H1 (cell line): ENCODE measurements around the gene PFDN4. TPM values are rescaled to one million over a fixed set of nuclear protein-coding genes. Genes with fewer than 3 reads are reported as not detected.

ENCODE experiments used
- CTCF ChIA-PET: fragments of 300-600 bp; sonication (Branson Sonifier 250); formaldehyde crosslinking; loops from one replicate; lab custom pipeline; 2021; ENCODE audit not compliant: partially characterized antibody; lab: Charles Lee
- POLR2A ChIA-PET: fragments of 300-600 bp; sonication (Branson Sonifier 250); formaldehyde crosslinking; loops from one replicate; lab custom pipeline; 2021; ENCODE audit warnings: inconsistent platforms; ENCODE audit not compliant: partially characterized antibody; lab: Charles Lee
- DNase-seq, 2 experiments: peaks; one replicate each; pipeline versions ENCODE4 v3.0.0 to v3.0.0-alpha.2; 2010 to 2022; ENCODE audit warnings: low spot score in 2 of 2, low read depth in 1 of 2, mixed read lengths in 1 of 2
- FAIRE-seq: peaks from 2 replicates; lab custom pipeline; 2011; peaks lifted over from hg19 to GRCh38; lab: Jason Lieb, UNC
- H2AFZ ChIP-seq: 2 replicates; pipeline ENCODE4 v1.8.1; 2012; ENCODE audit warnings: low read length, inconsistent platforms
- H2AK5ac ChIP-seq: 2 replicates; pipeline ENCODE4 v1.6.1; 2013; ENCODE audit warnings: low read depth, low read length
- H2BK120ac ChIP-seq: replicated peaks from 2 replicates; pipeline ENCODE3; 2013; ENCODE audit warnings: low read depth, low read length, inconsistent platforms
- H2BK12ac ChIP-seq: 2 replicates; pipeline ENCODE4 v1.6.1; 2013; ENCODE audit warnings: low read depth, low read length
- H2BK15ac ChIP-seq: 2 replicates; pipeline ENCODE4 v1.6.1; 2013; ENCODE audit warnings: low read length
- H2BK20ac ChIP-seq: 2 replicates; pipeline ENCODE4 v1.6.1; 2013; ENCODE audit warnings: low read length
- H2BK5ac ChIP-seq: 2 replicates; pipeline ENCODE4 v1.6.1; 2013; ENCODE audit warnings: low read depth, low read length
- H3K14ac ChIP-seq: 2 replicates; pipeline ENCODE4 v1.6.1; 2013; ENCODE audit warnings: inconsistent platforms; ENCODE audit not compliant: insufficient read length
- H3K18ac ChIP-seq: 2 replicates; pipeline ENCODE4 v1.6.1; 2013; ENCODE audit warnings: low read length; ENCODE audit errors: extremely low read depth
- H3K23ac ChIP-seq: 2 replicates; pipeline ENCODE4 v1.6.1; 2013; ENCODE audit warnings: inconsistent platforms; ENCODE audit not compliant: insufficient read length
- H3K23me2 ChIP-seq: 2 replicates; pipeline ENCODE4 v1.6.1; 2013; ENCODE audit warnings: low read depth, low read length
- H3K27ac ChIP-seq: 2 replicates; pipeline ENCODE4 v1.6.1; 2011; ENCODE audit warnings: low read depth, low read length, inconsistent platforms
- H3K27me3 ChIP-seq, 4 experiments: replicated peaks in 1 of 4; 1 replicate in 1 of 4; 2 replicates in 3 of 4; pipeline versions ENCODE4 v1.6.1 to v1.8.1; 2011 to 2013; ENCODE audit warnings: low read length in 3 of 4, mild to moderate bottlenecking in 3 of 4, inconsistent platforms in 2 of 4, mixed read lengths in 2 of 4, moderate library complexity in 1 of 4; ENCODE audit not compliant: control insufficient read depth in 3 of 4, insufficient read depth in 3 of 4; ENCODE audit errors: extremely low read depth in 1 of 4
- H3K36me3 ChIP-seq, 4 experiments: 2 replicates each; pipeline versions ENCODE4 v1.6.1 to v1.8.1; 2011 to 2013; ENCODE audit warnings: mild to moderate bottlenecking in 4 of 4, low read length in 3 of 4, moderate library complexity in 2 of 4, control low read depth in 1 of 4, inconsistent platforms in 1 of 4; ENCODE audit not compliant: insufficient read depth in 4 of 4, control insufficient read depth in 2 of 4
- H3K4ac ChIP-seq: replicated peaks from 2 replicates; pipeline ENCODE3; 2013; ENCODE audit warnings: low read length, low read depth, mixed read lengths, inconsistent platforms; ENCODE audit not compliant: insufficient read length
- H3K4me1 ChIP-seq, 4 experiments: replicated peaks in 1 of 4; 1 replicate in 1 of 4; 2 replicates in 3 of 4; pipeline versions ENCODE4 v1.6.1 to v1.8.1; 2011 to 2013; ENCODE audit warnings: low read length in 3 of 4, inconsistent platforms in 2 of 4, mixed read lengths in 1 of 4; ENCODE audit not compliant: insufficient read depth in 4 of 4, control insufficient read depth in 3 of 4
- H3K4me2 ChIP-seq, 2 experiments: 2 replicates each; pipeline versions ENCODE4 v1.6.1 to v1.8.1; 2011 to 2013; ENCODE audit warnings: low read depth in 2 of 2, low read length in 2 of 2, control low read depth in 1 of 2, inconsistent platforms in 1 of 2, mild to moderate bottlenecking in 1 of 2; ENCODE audit not compliant: insufficient read depth in 1 of 2
- H3K4me3 ChIP-seq, 4 experiments: fragments of 200-600, 300-600 bp in 1 of 4; sonication (generic), shearing (Covaris generic), sonication (Bioruptor Twin) in 1 of 4; 2 replicates each; pipeline versions ENCODE4 v1.5.1 to v1.8.1; 2011 to 2016; ENCODE audit warnings: low read length in 4 of 4, low read depth in 3 of 4, control low read depth in 2 of 4, inconsistent platforms in 2 of 4, mild to moderate bottlenecking in 2 of 4, mixed read lengths in 1 of 4, moderate library complexity in 1 of 4; ENCODE audit not compliant: insufficient read depth in 2 of 4; ENCODE audit errors: extremely low read depth in 1 of 4
- H3K56ac ChIP-seq: replicated peaks from 2 replicates; pipeline ENCODE3; 2013; ENCODE audit warnings: low read depth, mild to moderate bottlenecking, mixed read lengths, low read length, inconsistent platforms; ENCODE audit not compliant: insufficient read length
- H3K79me1 ChIP-seq: 2 replicates; pipeline ENCODE4 v1.6.1; 2013; ENCODE audit warnings: low read depth, low read length, control low read depth
- H3K79me2 ChIP-seq, 2 experiments: 2 replicates each; pipeline versions ENCODE4 v1.6.1 to v1.8.1; 2012 to 2013; ENCODE audit warnings: low read length in 2 of 2, mild to moderate bottlenecking in 2 of 2, inconsistent platforms in 1 of 2; ENCODE audit not compliant: insufficient read depth in 2 of 2, control insufficient read depth in 1 of 2
- H3K9ac ChIP-seq, 4 experiments: replicated peaks in 1 of 4; 1 replicate in 1 of 4; 2 replicates in 3 of 4; pipeline versions ENCODE4 v1.6.1 to v1.8.1; 2011 to 2013; ENCODE audit warnings: low read depth in 3 of 4, low read length in 3 of 4, control low read depth in 2 of 4, mild to moderate bottlenecking in 2 of 4, moderate library complexity in 2 of 4, inconsistent platforms in 1 of 4; ENCODE audit errors: extremely low read depth in 1 of 4
- H3K9me3 ChIP-seq, 2 experiments: 2 replicates each; pipeline versions ENCODE4 v1.6.1 to v1.8.1; 2012 to 2013; ENCODE audit warnings: mild to moderate bottlenecking in 2 of 2, moderate library complexity in 2 of 2, control low read depth in 1 of 2, inconsistent platforms in 1 of 2, low read depth in 1 of 2, low read length in 1 of 2, mixed read lengths in 1 of 2; ENCODE audit not compliant: insufficient read depth in 2 of 2
- H4K20me1 ChIP-seq, 2 experiments: replicated peaks in 1 of 2; 2 replicates each; pipeline versions ENCODE3 to v1.8.1; 2011 to 2013; ENCODE audit warnings: inconsistent platforms in 2 of 2, low read length in 2 of 2, mild to moderate bottlenecking in 1 of 2; ENCODE audit not compliant: insufficient read depth in 2 of 2, control insufficient read depth in 1 of 2
- H4K5ac ChIP-seq: 2 replicates; pipeline ENCODE4 v1.6.1; 2013; ENCODE audit warnings: low read length, low read depth, mixed read lengths, inconsistent platforms; ENCODE audit not compliant: insufficient read length
- H4K8ac ChIP-seq: 2 replicates; pipeline ENCODE4 v1.8.0; 2013; ENCODE audit warnings: mild to moderate bottlenecking, moderate library complexity, low read length, inconsistent platforms; ENCODE audit not compliant: insufficient read depth; ENCODE audit errors: extremely low read depth
- H4K91ac ChIP-seq: replicated peaks from 2 replicates; pipeline ENCODE3; 2013; ENCODE audit warnings: low read length, mixed read lengths, inconsistent platforms; ENCODE audit not compliant: insufficient read length
- CTCF ChIP-seq, 3 experiments: IDR thresholded peaks; 1 replicate in 2 of 3; 2 replicates in 1 of 3; pipeline versions ENCODE4 v1.5.1 to v1.6.1; 2011; ENCODE audit warnings: low read length in 3 of 3, mild to moderate bottlenecking in 3 of 3, inconsistent platforms in 2 of 3, low read depth in 1 of 3, moderate library complexity in 1 of 3; ENCODE audit not compliant: insufficient read depth in 1 of 3; ENCODE audit errors: control extremely low read depth in 1 of 3
- GABPA ChIP-seq: IDR thresholded peaks from 2 replicates; pipeline ENCODE4 v1.6.1; 2011; ENCODE audit warnings: mild to moderate bottlenecking, low read length, moderate library complexity, borderline replicate concordance; ENCODE audit not compliant: insufficient read depth
- RAD21 ChIP-seq, 2 experiments: IDR thresholded peaks in 1 of 2; conservative IDR thresholded peaks in 1 of 2; 2 replicates each; pipeline ENCODE4 v1.6.1; 2011; ENCODE audit warnings: low read depth in 2 of 2, low read length in 2 of 2, improper control_type of control experiment in 1 of 2, inconsistent platforms in 1 of 2, mild to moderate bottlenecking in 1 of 2, moderate library complexity in 1 of 2
- YY1 ChIP-seq: IDR thresholded peaks from 2 replicates; pipeline ENCODE4 v1.6.1; 2011; ENCODE audit warnings: low read depth, mild to moderate bottlenecking, low read length
- WGBS, 2 experiments: shearing (Covaris generic) in 1 of 2; methylation state at CpG; one replicate each; pipeline versions ENCODE4 v1.1.6 to v1.1.7; 2013 to 2015; ENCODE audit warnings: low lambda C conversion rate in 2 of 2, mixed read lengths in 2 of 2, inconsistent platforms in 1 of 2, low coverage in 1 of 2, missing lambda C conversion rate in 1 of 2; ENCODE audit not compliant: insufficient replicate concordance in 2 of 2, insufficient coverage in 1 of 2, insufficient read length in 1 of 2; ENCODE audit errors: extremely low coverage in 1 of 2, missing lambda C conversion rate in 1 of 2; 5-methylcytosine and 5-hydroxymethylcytosine counted together
- polyA plus RNA-seq, 7 experiments: library from polyadenylated mRNA; depleted of rRNA in 3 of 7; stranded (reverse) in 5 of 7; unstranded in 2 of 7; fragments of >200 nt in 5 of 7; fragments of 200-250 nt in 2 of 7; gene quantifications; 1 replicate in 5 of 7; 2 replicates in 1 of 7; 4 replicates in 1 of 7; pipeline versions ENCODE4 v1.2.1 to v1.2.3, GENCODE V29; 2011 to 2013; ENCODE audit warnings: missing spikeins in 2 of 7, mixed read lengths in 2 of 7
- total RNA-seq: library from RNA; stranded (reverse); fragmentation: NEBNext Ultra II Directional; extraction: Animal tissue kit (Norgen Biotek cat#: 25700); gene quantifications from 2 replicates; pipeline ENCODE4 v1.2.1, GENCODE V29; 2021

PFDN4 gene
- total and polyA plus RNA-seq, 2 of the 8 experiments (the other 6 are each of a cell fraction or from before 2014, with no cell fraction given) = 41.9 to 96.8 TPM

- Histone ChIP-seq H3K9me3 (no peaks in the 10 kb centered on the region), H3K23me2 (no peaks in the 10 kb centered on the region), H3K23ac (no peak overlapping the region), H3K27ac (no peak overlapping the region), H2AFZ (no peak overlapping the region), H4K20me1 (no peaks in the 10 kb centered on the region), H3K18ac (no peak overlapping the region), H2BK120ac (no peak overlapping the region), H3K36me3 (no peaks in the 10 kb centered on the region), H4K5ac (no peak overlapping the region), H2BK5ac (no peak overlapping the region), H3K79me1 (no peaks in the 10 kb centered on the region), H3K79me2 (no peaks in the 10 kb centered on the region), H3K9ac (no peak overlapping the region), H3K56ac (no peak overlapping the region), H4K8ac (no peak overlapping the region), H3K4me2 (no peak overlapping the region), H2BK12ac (no peak overlapping the region), H2BK20ac (no peak overlapping the region), H3K4me3 (no peak overlapping the region), H3K4ac (no peak overlapping the region), H2BK15ac (no peak overlapping the region), H3K14ac (no peak overlapping the region), H4K91ac (no peak overlapping the region), H2AK5ac (no peak overlapping the region), H3K4me1 (peaks cover 0 to 4% (median 2%) of the 10 kb centered on the region in 4 experiments; a peak in 2 of 7 replicates), H3K27me3 (no peaks in the 10 kb centered on the region)
- WGBS, 2 experiments = 33% methylated on average over 7 of the region's 7 CpGs; no CpG with 5 or more reads in 1 of the 2 experiments
- DNase-seq (peak; percentile 70 to 91), FAIRE-seq (peak; percentile 63)
- ChIA-PET POLR2A (no interaction called here), CTCF (interaction anchor here (0.6 to 23.7 kb wide), 39 partner anchors 9 to 648 kb away, joined by 3 to 591 read pairs (median 4); partner anchors contain the start of genes BCAS1 and PFDN4)
- peak; percentile 94 to 97 for TF ChIP-seq RAD21 (IDR thresholded peaks at IDR 0.05 in 1 of 2, conservative IDR thresholded peaks at IDR 0.05 in 1 of 2; ENCODE audit: low read depth in 2 of 2, low read length in 2 of 2)
- TF ChIP-seq CTCF (IDR thresholded peaks at IDR 0.05; ENCODE audit: control extremely low read depth in 1 of 3, insufficient read depth in 1 of 3, low read depth in 1 of 3, low read length in 3 of 3) = peak; percentile 85 to 89 (median 86)
- TF ChIP-seq GABPA = no peak
- TF ChIP-seq YY1 = peak; percentile 51; the same call in 1 of the 2 replicates
Measured at GRCh38 chr20:54199721-54200176, 8.1 kb upstream of the PFDN4 start.
